ENCODE results near the gene CASQ1. TPM values are rescaled to one million over a fixed set of nuclear protein-coding genes. Genes with fewer than 3 reads are reported as not detected.
A peak's percentile ranks its signal among the peaks of the same experiment; 100 is the strongest.

CASQ1 gene
- total RNA-seq, 1 donor from 2014 or later = 0.26 TPM

DNA sequence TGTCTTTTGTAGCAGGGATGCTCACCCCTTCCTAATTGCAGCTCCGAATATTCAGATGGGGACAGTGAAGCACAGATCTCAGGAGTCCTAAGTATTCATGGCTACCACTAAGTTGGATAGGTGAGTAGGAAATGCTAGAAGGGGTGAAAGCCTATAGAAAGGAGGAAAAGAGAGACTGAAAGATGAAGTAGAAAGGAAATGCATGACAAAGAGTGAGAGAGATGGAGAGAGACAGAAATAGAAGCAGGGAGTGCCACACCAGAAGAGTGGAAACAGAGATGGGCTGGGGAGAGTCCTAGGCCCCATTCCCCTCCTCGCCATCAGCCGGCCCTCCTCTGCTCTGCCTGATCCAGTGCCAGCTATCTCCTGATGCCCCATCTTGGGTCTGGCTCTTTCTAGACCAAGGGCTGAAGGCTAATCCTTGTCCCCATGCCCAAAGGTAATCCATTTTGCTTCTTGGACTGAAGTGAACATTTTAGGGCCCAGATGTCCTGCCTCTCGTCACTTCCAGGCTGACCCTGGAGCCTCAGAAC, 16.8 kb downstream of the CASQ1 start:
- Mint-ChIP-seq H3K4me3 (peak overlapping the region; percentile 87), H3K27me3 (ENCODE audit: low read depth) (no peaks in the 10 kb centered on the region), H3K27ac (ENCODE audit: unreplicated experiment) (no peak overlapping the region), H3K9me3 (no peaks in the 10 kb centered on the region), H3K36me3 (ENCODE audit: low read depth) (peaks cover 7% of the 10 kb centered on the region), H3K4me1 (peaks cover 72% of the 10 kb centered on the region)
- DNase-seq (ENCODE audit: low read depth, low spot score) = no peak
- no peak for TF ChIP-seq CTCF (conservative IDR thresholded peaks at IDR 0.05)

GRCh38 chr1:160207771-160208556, 17.6 kb downstream of the CASQ1 start:
- DNase-seq (ENCODE audit: low read depth, low spot score) = no peak
- Mint-ChIP-seq H3K36me3 (ENCODE audit: low read depth) (peaks cover 12% of the 10 kb centered on the region), H3K9me3 (no peaks in the 10 kb centered on the region), H3K4me1 (peaks cover 72% of the 10 kb centered on the region), H3K27me3 (ENCODE audit: low read depth) (no peaks in the 10 kb centered on the region), H3K27ac (ENCODE audit: unreplicated experiment) (peak overlapping the region; percentile 70), H3K4me3 (peak overlapping the region; percentile 87)
- TF ChIP-seq CTCF (conservative IDR thresholded peaks at IDR 0.05) = no peak

- no peaks in the 10 kb centered on the region for H3K9me3 Mint-ChIP-seq
- peak overlapping the region; percentile 70 for H3K27ac Mint-ChIP-seq (ENCODE audit: unreplicated experiment)
- peak overlapping the region; percentile 73 for H3K4me3 Mint-ChIP-seq
- H3K4me1 Mint-ChIP-seq = peaks cover 72% of the 10 kb centered on the region
- TF ChIP-seq CTCF (conservative IDR thresholded peaks at IDR 0.05) = no peak
- DNase-seq (ENCODE audit: low read depth, low spot score) = no peak
- no peaks in the 10 kb centered on the region for H3K27me3 Mint-ChIP-seq (ENCODE audit: low read depth)
- H3K36me3 Mint-ChIP-seq (ENCODE audit: low read depth) = peaks cover 16% of the 10 kb centered on the region
These were observed 18.4 kb downstream of the CASQ1 start for GRCh38 chr1:160208557-160209320.

DNA sequence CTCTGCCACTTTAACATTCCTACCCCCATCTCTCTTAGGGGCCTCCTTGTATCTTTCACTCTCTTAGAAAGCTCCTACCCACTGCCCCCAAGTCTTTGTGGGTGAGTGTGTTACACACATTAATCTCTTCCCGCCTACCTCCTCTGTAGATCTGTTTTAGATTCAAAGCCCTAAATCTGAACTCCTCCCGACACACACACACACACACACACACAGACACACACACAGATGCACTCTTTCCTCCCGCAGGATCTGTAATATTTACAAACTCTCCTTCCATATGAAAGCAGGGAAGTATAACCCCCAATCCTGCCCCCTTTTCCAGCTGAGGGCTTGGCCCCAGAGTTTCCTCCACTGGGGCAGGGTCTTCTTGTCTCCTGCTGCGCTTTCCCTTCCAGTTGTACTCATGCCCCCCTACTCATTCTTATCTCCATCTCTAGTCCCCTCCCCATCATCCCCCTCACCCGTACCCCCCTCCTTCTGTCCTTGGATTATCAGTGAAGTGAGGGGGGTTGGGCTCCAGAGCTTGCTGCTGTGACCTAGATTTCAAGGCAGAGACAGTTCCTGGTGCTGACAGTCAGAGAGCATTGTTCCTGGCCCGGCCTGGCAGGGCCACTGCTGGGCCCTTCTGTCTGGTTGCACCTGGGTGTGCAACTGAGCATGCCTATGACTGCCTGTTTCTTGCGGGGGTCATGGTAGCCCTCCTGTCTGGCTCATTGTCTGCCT, 19.1 kb downstream of the CASQ1 start:
- Mint-ChIP-seq H3K9me3 (no peaks in the 10 kb centered on the region), H3K4me1 (peaks cover 64% of the 10 kb centered on the region), H3K4me3 (peak overlapping the region; percentile 73), H3K36me3 (ENCODE audit: low read depth) (peaks cover 19% of the 10 kb centered on the region), H3K27me3 (ENCODE audit: low read depth) (no peaks in the 10 kb centered on the region), H3K27ac (ENCODE audit: unreplicated experiment) (peak overlapping the region; percentile 51)
- TF ChIP-seq CTCF (conservative IDR thresholded peaks at IDR 0.05) = no peak
- no peak for DNase-seq (ENCODE audit: low read depth, low spot score)

- DNase-seq (ENCODE audit: low read depth, low spot score) = no peak
- peak overlapping the region; percentile 73 for H3K4me3 Mint-ChIP-seq
- peaks cover 19% of the 10 kb centered on the region for H3K36me3 Mint-ChIP-seq (ENCODE audit: low read depth)
- no peaks in the 10 kb centered on the region for H3K9me3 Mint-ChIP-seq
- peak overlapping the region; percentile 78 for H3K27ac Mint-ChIP-seq (ENCODE audit: unreplicated experiment)
- H3K4me1 Mint-ChIP-seq = peaks cover 60% of the 10 kb centered on the region
- TF ChIP-seq CTCF (conservative IDR thresholded peaks at IDR 0.05) = no peak
- no peaks in the 10 kb centered on the region for H3K27me3 Mint-ChIP-seq (ENCODE audit: low read depth)
These were observed 20.2 kb downstream of the CASQ1 start for GRCh38 chr1:160210561-160210960.
